GM12878 (cell line): ENCODE measurements around the gene SPSB2.

Source experiments
- CREB1 ChIP-seq: IDR thresholded peaks from 2 replicates; pipeline ENCODE4 v1.6.1; 2012; ENCODE audit warnings: low read depth, mild to moderate bottlenecking, inconsistent platforms
- ETV6 ChIP-seq, 2 experiments: fragments of 450-650 bp in 1 of 2; IDR thresholded peaks in 1 of 2; conservative IDR thresholded peaks in 1 of 2; 2 replicates each; pipeline ENCODE4 v1.6.1; 2014; ENCODE audit warnings: antibody characterized with exemption in 1 of 2, borderline replicate concordance in 1 of 2, low read depth in 1 of 2, mild to moderate bottlenecking in 1 of 2, moderate library complexity in 1 of 2
- MXI1 ChIP-seq: fragments of 150-350 bp; IDR thresholded peaks from 2 replicates; pipeline ENCODE4 v1.6.1; 2011; ENCODE audit warnings: low read depth, mild to moderate bottlenecking, inconsistent platforms, low read length, improper control_type of control experiment
- TF ChIP-seq, protein P1 (sequence below): fragments of 450-650 bp; formaldehyde crosslinking; IDR thresholded peaks from 2 replicates; pipeline ENCODE4 v1.5.0; 2022; ENCODE audit warnings: mild to moderate bottlenecking, missing genetic modification characterization
- TF ChIP-seq, protein P2 (sequence below): IDR thresholded peaks from 2 replicates; pipeline ENCODE4 v1.6.1; 2012; ENCODE audit warnings: mild to moderate bottlenecking, low read depth, low read length

GRCh38 chr12:6919588-6919987 is 46.5 kb upstream of the SPSB2 start:
- TF ChIP-seq MXI1 = no peak
- TF ChIP-seq, protein P1, sequence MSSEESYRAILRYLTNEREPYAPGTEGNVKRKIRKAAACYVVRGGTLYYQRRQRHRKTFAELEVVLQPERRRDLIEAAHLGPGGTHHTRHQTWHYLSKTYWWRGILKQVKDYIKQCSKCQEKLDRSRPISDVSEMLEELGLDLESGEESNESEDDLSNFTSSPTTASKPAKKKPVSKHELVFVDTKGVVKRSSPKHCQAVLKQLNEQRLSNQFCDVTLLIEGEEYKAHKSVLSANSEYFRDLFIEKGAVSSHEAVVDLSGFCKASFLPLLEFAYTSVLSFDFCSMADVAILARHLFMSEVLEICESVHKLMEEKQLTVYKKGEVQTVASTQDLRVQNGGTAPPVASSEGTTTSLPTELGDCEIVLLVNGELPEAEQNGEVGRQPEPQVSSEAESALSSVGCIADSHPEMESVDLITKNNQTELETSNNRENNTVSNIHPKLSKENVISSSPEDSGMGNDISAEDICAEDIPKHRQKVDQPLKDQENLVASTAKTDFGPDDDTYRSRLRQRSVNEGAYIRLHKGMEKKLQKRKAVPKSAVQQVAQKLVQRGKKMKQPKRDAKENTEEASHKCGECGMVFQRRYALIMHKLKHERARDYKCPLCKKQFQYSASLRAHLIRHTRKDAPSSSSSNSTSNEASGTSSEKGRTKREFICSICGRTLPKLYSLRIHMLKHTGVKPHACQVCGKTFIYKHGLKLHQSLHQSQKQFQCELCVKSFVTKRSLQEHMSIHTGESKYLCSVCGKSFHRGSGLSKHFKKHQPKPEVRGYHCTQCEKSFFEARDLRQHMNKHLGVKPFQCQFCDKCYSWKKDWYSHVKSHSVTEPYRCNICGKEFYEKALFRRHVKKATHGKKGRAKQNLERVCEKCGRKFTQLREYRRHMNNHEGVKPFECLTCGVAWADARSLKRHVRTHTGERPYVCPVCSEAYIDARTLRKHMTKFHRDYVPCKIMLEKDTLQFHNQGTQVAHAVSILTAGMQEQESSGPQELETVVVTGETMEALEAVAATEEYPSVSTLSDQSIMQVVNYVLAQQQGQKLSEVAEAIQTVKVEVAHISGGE (CRISPR knock-in tag) = no peak
- TF ChIP-seq, protein P2, sequence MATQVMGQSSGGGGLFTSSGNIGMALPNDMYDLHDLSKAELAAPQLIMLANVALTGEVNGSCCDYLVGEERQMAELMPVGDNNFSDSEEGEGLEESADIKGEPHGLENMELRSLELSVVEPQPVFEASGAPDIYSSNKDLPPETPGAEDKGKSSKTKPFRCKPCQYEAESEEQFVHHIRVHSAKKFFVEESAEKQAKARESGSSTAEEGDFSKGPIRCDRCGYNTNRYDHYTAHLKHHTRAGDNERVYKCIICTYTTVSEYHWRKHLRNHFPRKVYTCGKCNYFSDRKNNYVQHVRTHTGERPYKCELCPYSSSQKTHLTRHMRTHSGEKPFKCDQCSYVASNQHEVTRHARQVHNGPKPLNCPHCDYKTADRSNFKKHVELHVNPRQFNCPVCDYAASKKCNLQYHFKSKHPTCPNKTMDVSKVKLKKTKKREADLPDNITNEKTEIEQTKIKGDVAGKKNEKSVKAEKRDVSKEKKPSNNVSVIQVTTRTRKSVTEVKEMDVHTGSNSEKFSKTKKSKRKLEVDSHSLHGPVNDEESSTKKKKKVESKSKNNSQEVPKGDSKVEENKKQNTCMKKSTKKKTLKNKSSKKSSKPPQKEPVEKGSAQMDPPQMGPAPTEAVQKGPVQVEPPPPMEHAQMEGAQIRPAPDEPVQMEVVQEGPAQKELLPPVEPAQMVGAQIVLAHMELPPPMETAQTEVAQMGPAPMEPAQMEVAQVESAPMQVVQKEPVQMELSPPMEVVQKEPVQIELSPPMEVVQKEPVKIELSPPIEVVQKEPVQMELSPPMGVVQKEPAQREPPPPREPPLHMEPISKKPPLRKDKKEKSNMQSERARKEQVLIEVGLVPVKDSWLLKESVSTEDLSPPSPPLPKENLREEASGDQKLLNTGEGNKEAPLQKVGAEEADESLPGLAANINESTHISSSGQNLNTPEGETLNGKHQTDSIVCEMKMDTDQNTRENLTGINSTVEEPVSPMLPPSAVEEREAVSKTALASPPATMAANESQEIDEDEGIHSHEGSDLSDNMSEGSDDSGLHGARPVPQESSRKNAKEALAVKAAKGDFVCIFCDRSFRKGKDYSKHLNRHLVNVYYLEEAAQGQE = no peak
- no peak for TF ChIP-seq CREB1
- TF ChIP-seq ETV6 (conservative IDR thresholded peaks at IDR 0.05 in 1 of 2, IDR thresholded peaks at IDR 0.05 in 1 of 2; ENCODE audit: borderline replicate concordance in 1 of 2, low read depth in 1 of 2) = no peak
